Activated CD8-positive, alpha-beta memory T cell treated with anti-CD3 and anti-CD28 coated beads for 24 hours (primary cell): ENCODE data around the gene TRIM10.
A peak's percentile ranks its signal among the peaks of the same experiment; 100 is the strongest.
"Not testable (repeated sequence)": the region's sequence is repeated elsewhere in the genome, so short reads cannot be mapped to it uniquely, and the experiment has no call there.

Experiments used
- DNase-seq: peaks from one replicate; pipeline ENCODE4 v3.0.0-alpha.2; 2020

The TRIM10 gene

DNA sequence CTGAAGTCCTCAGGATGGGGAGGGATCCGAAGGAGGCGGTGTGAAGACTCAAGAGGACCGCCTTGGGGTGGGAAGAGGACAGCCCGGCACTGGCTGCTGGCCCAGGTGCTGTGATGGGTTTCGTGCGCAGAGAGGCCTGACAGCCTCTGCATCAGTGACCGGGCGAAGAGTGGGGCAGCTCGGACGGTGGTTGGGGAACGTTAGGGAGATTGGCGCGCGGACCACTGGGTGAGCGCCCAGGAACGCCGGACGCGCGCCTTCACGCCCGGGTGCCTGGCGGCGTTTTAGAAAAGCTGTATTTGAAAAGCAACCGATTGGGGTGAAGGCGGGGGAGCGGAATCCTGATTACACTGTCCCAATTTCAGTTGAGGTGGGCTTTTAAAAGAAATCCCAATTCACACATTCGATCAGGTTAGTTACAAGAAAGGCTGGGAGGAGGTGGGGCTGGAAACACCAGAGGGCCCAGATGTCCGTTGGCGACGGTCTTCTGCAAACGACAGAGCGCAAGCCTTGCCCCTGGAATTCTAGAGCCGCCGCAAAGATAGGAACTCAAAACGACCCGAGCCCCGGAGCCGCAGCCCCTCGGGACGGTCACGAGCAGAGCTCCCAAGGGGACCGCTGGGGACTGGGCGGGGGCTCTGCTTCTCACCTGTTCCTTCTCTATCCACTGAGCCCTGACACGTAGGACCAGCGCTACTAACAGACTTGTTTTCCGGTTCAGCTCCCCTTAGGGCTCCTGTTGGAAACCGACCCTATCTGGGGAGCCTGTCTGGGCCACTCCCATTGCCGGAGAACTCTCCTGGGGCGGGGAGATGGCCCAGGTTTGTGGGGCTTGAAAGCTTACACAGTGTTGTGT, 33.5 kb downstream of the TRIM10 start:
- no peak for DNase-seq

DNA sequence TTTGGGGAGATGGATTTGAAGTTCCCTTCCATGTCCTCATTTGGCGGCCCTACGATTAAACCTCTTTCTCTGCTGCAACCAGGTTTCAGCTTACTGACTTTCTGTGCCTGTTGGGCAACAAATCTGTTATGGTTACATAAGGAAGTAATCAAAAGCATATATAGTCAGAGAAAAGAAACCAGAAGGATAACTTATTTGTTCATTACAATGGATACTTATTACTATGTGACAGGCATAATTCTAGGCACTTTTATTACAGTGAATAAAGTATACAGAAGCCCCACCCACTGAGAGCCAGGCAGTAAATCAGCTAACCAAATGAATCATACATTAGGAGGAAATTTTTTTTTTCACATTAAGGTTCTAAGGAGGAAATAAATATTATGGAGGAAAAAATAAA, 38.5 kb downstream of the TRIM10 start:
- no peak for DNase-seq

DNA sequence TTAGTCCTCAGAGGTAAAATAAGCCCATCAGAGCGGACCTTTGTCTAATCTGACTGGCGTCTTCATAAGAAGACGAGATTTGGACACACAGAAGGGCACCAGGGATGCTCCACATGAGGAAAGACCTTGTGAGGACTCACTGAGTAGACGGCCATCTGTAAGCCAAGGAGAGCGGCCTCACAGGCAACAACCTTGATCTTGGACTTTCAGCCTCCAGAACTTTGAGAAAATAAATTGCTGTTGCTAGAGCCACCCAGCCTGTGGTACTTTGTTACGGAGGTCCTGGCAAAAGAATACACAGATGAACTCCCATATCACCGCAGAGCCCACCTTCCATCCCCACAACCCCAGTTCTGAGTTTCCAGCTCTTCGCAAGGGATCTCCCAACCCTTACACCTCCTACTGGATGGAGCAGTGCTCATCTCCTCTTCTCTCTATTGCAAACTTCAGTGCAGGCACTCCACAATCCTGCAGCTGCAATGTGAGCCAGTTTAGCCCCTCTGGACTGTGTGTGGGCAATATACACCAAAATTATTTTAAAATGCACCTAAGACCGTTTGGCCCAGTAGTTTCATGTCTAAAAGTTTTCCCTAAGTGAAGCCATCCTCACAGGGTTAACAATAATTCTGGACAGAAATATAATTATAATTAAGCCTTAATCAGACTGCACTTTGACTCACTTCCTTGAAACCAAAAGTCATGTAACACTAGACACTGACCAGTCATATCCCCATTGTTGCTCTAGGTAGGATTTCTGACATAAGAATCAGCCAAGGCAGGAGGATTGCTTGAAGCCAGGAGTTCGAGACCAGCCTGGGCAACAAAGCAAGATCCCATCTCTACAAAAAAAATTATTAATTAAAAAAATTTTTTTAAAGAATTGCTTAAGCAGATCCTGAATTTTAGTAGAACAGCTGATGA, 39.3 kb downstream of the TRIM10 start:
- DNase-seq: no peak

DNA sequence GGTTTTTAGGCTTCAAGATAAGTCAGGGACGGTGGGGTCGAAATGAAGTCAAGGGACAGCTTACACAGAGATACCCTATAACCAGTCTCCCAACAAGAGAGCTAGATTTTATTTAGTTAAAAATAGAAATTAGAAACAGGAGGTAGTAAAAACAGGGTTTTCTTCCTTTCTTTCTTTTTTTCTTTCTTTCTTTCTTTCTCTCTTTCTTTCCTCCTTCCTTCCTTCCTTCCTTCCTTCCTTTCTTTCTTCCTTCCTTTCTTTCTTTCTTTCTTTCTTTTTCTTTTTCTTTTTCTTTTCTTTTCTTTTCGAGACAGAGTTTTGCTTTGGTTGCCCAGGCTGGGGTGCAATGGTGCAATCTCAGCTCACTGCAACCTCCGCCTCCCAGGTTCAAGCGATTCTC, 42.3 kb downstream of the TRIM10 start:
- DNase-seq: not testable (repeated sequence)

DNA sequence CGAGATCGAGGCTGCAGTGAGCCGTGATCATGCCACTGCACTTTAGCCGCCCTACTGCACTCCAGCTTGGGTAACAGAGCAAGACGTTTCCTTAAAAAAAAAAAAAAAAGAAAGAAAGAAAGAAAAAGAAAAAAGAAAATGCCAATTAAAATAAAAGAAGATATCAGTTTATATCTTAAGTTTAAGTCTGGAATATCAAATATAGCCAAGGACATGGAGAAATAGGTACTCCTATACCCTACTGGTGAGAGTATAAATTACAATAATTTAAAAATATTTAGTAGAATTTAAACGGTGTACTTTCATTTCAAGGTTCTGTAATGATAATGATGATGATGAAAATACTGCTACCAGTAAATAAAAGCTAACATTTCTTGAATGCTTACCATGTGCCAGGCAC, 44.3 kb downstream of the TRIM10 start:
- no peak for DNase-seq

DNA sequence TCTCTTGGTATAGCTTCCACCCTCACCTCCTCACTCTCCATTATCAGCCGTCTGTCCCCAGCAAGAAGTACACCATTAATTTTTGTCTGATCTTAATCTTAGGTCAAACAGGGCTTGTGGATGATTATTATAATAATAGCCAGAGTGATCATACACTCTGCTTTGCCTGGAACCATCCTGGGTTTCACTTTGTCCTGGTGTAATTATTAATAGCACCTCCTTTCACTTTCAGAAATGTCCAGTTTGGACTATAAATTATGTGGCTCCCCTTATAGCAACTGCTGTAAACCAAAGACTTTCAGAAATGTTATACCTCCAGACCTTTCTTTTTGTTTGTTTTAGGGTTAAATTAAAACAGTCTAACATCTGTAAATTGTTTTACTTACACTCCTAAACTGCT, 47.2 kb downstream of the TRIM10 start:
- no peak for DNase-seq

DNA sequence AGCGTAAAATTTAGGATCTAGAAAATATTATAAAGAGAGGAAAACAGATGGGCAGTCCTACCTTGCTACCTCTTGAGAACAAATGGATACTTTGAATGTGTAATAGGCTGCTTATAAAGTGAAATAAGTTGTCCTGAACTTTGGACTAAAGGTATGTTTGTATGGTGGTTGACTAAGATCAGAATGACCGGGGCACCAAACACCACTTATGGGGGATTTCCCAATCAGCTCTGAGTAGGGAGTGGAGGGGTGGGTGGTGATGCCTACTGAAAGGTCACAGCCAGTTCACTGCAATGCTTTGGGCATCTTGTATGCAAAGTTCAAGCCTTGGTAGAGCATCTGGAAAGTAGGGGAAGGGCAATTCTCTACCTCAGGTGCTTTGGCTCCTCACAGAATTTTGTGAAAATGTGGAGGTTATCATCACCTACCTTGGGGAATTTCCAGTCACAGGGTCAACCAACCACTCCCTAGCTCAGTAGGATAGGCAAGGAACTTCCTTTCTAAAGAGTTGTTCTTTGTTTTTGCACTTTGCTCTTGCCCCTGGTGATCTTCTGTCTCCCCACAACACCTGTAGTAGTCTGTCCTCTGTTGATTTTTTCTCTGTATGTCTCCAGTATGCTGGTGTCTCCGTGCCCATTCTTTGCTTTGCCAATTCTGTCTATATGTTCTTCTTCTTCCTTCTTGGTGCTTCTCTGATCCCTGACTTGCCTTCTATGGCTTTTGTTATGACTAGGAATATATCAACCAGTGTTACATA, 47.8 kb downstream of the TRIM10 start, which contains the start of gene TRIM31:
Gene TRIM31, minus strand, starts transcription at position 88 of the 757 bp plus-strand sequence. CDS start 285 bp downstream, outside the sequence.
- no peak for DNase-seq

DNA sequence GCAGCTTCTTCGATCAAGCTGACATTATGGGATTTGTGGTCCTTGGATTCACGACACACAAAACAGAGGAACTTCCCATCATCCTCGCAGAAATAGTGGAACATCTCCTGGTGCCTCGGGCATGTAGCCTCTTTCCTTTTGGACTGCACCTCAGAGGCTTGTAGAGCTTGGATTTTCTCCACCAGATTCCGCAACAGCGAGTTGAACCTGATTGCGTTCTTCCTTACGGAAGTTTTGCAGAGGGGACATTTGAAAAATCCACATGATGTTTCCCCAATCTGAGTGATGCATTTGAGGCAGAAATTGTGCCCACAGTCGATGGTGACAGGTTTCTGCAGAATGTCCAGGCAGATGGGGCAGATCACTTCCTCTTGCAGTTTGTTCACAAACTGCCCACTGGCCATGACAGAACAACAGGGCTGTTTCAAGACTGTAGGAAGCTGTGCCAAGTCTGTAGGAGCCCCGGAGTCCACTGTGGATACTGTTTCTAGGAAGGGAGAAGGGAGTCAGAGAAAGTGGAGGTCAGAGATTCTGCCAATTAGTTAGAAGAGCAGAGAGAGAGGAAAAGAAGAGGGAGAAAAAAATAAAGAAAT, 48.5 kb downstream of the TRIM10 start:
- no peak for DNase-seq

DNA sequence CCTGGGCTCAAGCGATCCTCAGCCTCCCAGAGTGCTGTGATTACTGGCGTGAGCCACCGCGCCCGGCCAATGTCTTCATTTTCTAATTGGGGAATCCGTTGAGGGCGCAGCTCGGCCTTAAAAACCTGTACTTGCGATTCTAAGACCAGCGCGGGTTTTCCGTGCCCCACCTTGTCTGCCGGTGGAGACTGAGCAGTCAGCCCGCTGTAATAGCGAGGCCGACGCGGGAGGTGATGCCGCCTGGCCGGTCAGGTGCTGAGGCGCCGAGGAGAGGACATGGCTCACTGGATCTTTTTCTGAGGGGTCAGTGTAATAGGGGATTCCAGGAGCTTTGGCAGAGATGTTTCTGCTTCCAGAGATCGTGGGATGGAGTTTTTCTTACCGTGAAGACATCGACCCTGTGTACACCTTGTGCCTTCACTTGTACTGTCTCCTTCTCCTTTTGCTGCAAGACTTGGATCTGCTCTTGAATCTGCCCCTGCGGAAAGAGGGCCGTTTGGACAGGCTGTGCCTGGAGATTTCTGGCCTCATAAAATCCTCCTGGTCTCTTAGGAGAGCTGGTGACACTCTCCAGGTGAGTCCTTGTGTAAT, 49.6 kb downstream of the TRIM10 start:
- DNase-seq: no peak

DNA sequence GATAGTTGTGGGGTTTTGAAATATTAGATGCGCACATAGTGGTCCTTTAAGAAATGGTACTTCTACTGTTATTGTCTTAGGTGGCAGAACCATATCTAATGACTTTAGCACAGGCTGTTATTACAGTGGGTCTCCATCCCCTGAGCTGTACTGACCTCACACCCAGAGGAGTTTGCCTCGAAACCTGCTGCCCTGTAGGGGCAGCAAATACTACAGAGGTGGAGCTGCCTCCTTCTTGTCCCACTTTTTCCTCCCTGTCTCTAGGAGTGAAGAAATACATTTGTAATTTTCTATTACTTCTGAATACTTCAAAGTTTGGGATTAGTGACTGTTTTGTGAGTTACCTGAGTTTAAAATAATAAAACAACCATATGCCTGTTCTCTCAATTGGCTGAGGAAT, 56.4 kb downstream of the TRIM10 start:
- no peak for DNase-seq

DNA sequence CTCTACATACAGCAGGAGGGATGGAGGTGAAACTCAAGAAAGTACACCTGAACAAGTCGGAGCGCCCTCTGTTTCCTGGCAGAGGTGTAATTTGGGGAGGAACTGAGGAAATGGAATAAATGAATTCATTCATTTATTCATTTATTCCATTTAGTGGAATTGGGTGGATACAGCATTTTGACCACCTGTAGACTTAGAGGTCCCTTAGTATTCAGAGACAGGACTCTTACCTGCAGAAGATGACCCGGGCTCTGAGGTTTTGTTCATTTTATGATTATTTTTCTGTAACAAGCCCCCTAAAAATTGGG, 57.2 kb downstream of the TRIM10 start:
- DNase-seq: no peak

DNA sequence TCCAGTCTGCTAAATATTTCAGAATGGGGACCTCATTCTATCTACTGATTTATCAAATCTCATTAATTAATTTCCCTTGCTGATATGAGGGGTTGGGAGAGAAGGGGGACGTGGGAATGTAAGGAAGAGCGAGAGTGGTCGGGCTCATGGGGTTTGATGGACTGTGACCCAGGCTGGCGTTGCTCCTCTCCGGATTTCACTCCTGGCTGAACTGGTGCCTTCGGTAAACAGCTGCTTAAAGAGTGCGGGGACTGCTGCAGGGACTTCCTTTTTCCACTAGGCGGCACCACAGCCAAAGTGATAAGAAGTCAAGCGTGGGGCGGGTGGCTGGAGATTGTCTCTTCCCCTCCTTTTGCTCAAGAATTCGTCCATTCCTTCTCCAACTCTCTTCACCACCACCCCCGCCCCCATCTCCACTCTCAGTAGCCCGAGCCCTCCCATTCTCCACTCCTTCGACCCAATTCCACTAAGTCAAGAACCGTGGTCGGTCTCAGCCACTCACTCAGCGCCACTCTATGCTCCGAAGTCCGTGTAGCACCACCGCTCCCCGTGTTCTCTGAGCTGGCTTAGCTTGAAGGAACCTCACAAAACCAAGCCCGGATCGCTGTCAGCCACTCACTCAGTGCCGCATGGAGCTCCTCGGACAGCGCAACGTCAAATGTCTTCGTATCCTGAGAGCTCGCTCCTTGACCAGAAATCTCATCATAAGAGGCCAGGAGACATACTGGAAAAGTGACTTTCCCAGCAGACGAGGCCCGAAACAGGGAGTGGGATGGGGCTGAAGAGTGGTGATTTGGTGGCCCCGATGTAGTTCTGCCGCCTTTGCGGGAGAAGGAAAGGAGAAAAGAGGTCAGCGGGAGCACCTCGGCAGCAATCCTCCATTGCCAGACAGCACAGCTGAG, 57.8 kb downstream of the TRIM10 start:
- DNase-seq: peak; percentile 91

DNA sequence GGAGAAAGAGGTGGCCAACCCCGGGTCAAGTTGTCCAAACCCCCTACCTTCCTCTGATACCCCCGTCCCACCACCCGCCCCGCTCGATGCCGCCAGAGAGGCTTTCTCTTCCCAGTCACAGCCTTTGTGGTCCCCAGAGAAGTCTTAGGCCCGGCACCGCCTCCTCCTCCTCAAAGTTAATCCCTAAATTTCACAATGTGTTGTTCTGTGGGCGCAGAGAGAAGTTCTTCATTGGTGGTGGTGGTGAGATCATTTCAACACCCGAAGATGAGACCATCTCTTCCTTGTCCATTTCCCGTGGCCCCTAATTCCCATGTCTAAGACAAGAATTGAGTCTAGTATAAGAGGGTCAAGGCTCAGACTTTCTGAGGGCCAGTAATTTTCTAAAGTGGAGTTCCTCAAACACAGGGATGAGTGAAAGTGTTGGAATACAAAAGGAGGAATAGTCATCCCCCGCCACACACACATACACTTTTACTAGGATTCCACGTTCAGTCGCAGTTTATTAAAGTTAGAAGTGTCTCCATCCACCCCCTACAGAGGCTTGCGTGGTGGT, 58.5 kb downstream of the TRIM10 start:
- DNase-seq: no peak
